ENCODE measurements around the gene ERC2.

The ERC2 gene

GRCh38 chr3:56424336-56424735 lies 43.9 kb downstream of the ERC2 start:
- no peak for DNase-seq

GRCh38 chr3:56423661-56424099 lies 44.6 kb downstream of the ERC2 start:
- DNase-seq: no peak

GRCh38 chr3:56422316-56422715 lies 46.0 kb downstream of the ERC2 start:
- no peak for DNase-seq

- no peak for DNase-seq
Measured at GRCh38 chr3:56421205-56421604, 47.1 kb downstream of the ERC2 start.

- DNase-seq: no peak
Measured at GRCh38 chr3:56415652-56416051, 52.6 kb downstream of the ERC2 start.

GRCh38 chr3:56413911-56414310 lies 54.4 kb downstream of the ERC2 start:
- no peak for DNase-seq

- no peak for DNase-seq
Measured at GRCh38 chr3:56411166-56411565, 57.1 kb downstream of the ERC2 start.

GRCh38 chr3:56410576-56410975 lies 57.7 kb downstream of the ERC2 start:
- DNase-seq: no peak

- no peak for DNase-seq
Measured at GRCh38 chr3:56409790-56410189, 58.5 kb downstream of the ERC2 start.

- DNase-seq: no peak
Measured at GRCh38 chr3:56408761-56409196, 59.5 kb downstream of the ERC2 start.

- no peak for DNase-seq
Measured at GRCh38 chr3:56406826-56407515, 61.3 kb downstream of the ERC2 start.

- no peak for DNase-seq
Measured at GRCh38 chr3:56404884-56405283, 63.4 kb downstream of the ERC2 start.

- no peak for DNase-seq
Measured at GRCh38 chr3:56398659-56399058, 69.6 kb downstream of the ERC2 start.

GRCh38 chr3:56397798-56398197 lies 70.5 kb downstream of the ERC2 start:
- no peak for DNase-seq

- DNase-seq: no peak
Measured at GRCh38 chr3:56389183-56389830, 79.0 kb downstream of the ERC2 start.

GRCh38 chr3:56383092-56383491 lies 85.2 kb downstream of the ERC2 start:
- DNase-seq: no peak

- no peak for DNase-seq
Measured at GRCh38 chr3:56379723-56380287, 88.5 kb downstream of the ERC2 start.

- DNase-seq: no peak
Measured at GRCh38 chr3:56375654-56376053, 92.6 kb downstream of the ERC2 start.

GRCh38 chr3:56373386-56373785 lies 94.9 kb downstream of the ERC2 start:
- no peak for DNase-seq

GRCh38 chr3:56370991-56371775 lies 97.1 kb downstream of the ERC2 start:
- no peak for DNase-seq

GRCh38 chr3:56369914-56370313 lies 98.4 kb downstream of the ERC2 start:
- no peak for DNase-seq

GRCh38 chr3:56368846-56369245 lies 99.4 kb downstream of the ERC2 start:
- no peak for DNase-seq

- DNase-seq: no peak
Measured at GRCh38 chr3:56366641-56367162, 101.6 kb downstream of the ERC2 start.

All from activated naive CD4-positive, alpha-beta T cell treated with anti-CD3 and anti-CD28 coated beads, Interleukin-2, amount 50 U/mL, for 16 hours (primary cell).